OCI-LY7 (cell line): ENCODE data around the gene MYO9B. TPM values are rescaled to one million over a fixed set of nuclear protein-coding genes. Genes with fewer than 3 reads are reported as not detected.

Experiments used
- BruUV-seq: library from RNA; stranded (reverse); fragments of 400-500 nt; replicated peaks from 2 replicates; lab custom pipeline; 2021; lab: Mats Ljungman, UMichigan
- CTCF ChIA-PET: fragments of 300-600 bp; sonication (Branson Sonifier 250); formaldehyde crosslinking; loops from one replicate; lab custom pipeline; 2022; ENCODE audit warnings: antibody characterized with exemption; ENCODE audit not compliant: unreplicated experiment; lab: Charles Lee
- POLR2A ChIA-PET: fragments of 300-600 bp; sonication (Branson Sonifier 250); formaldehyde crosslinking; loops from one replicate; lab custom pipeline; 2022; ENCODE audit warnings: antibody characterized with exemption; lab: Charles Lee
- DNase-seq: peaks from one replicate; pipeline ENCODE4 v3.0.0-alpha.2; 2015; ENCODE audit warnings: low spot score
- H2AFZ ChIP-seq: fragments of 200-600 bp; sonication (generic), shearing (Covaris generic); 2 replicates; pipeline ENCODE4 v1.6.1; 2014; ENCODE audit warnings: mild to moderate bottlenecking, antibody characterized with exemption, low read length, moderate library complexity
- H3K27ac ChIP-seq: fragments of 200-600 bp; sonication (generic); 2 replicates; pipeline ENCODE4 v1.5.1; 2014; ENCODE audit warnings: mixed run types, low read depth, mild to moderate bottlenecking, moderate library complexity, low read length, inconsistent platforms; ENCODE audit not compliant: poor library complexity, severe bottlenecking
- H3K36me3 ChIP-seq: fragments of 200-600 bp; sonication (generic); 2 replicates; pipeline ENCODE4 v1.6.1; 2014; ENCODE audit warnings: mild to moderate bottlenecking, antibody characterized with exemption, low read length, moderate library complexity, mixed read lengths; ENCODE audit not compliant: insufficient read depth
- H3K4me1 ChIP-seq: fragments of 200-600 bp; sonication (generic); 2 replicates; pipeline ENCODE4 v1.5.1; 2014; ENCODE audit warnings: mild to moderate bottlenecking, low read length; ENCODE audit not compliant: insufficient read depth, poor library complexity, severe bottlenecking
- H3K4me2 ChIP-seq: fragments of 200-600 bp; sonication (generic); 2 replicates; pipeline ENCODE4 v1.6.1; 2014; ENCODE audit warnings: mild to moderate bottlenecking, low read length
- H3K4me3 ChIP-seq: fragments of 200-600 bp; sonication (generic); 2 replicates; pipeline ENCODE4 v1.5.1; 2014; ENCODE audit warnings: mild to moderate bottlenecking, low read depth, low read length; ENCODE audit not compliant: poor library complexity, severe bottlenecking
- H3K79me2 ChIP-seq: fragments of 200-600 bp; sonication (generic); 2 replicates; pipeline ENCODE4 v1.6.1; 2016; ENCODE audit warnings: low read depth, mild to moderate bottlenecking, low read length, moderate library complexity, mixed read lengths; ENCODE audit not compliant: insufficient read depth
- H3K9me2 ChIP-seq: fragments of 200-600 bp; sonication (generic); 2 replicates; pipeline ENCODE4 v1.6.1; 2016; ENCODE audit warnings: mild to moderate bottlenecking, low read length, mixed read lengths; ENCODE audit not compliant: insufficient read depth
- H3K9me3 ChIP-seq: fragments of 200-600 bp; sonication (generic); 2 replicates; pipeline ENCODE4 v1.6.1; 2014; ENCODE audit warnings: mild to moderate bottlenecking, mixed run types, low read length, mixed read lengths
- H4K20me1 ChIP-seq: fragments of 200-600 bp; sonication (generic); 2 replicates; pipeline ENCODE4 v1.6.1; 2014; ENCODE audit warnings: mild to moderate bottlenecking, antibody characterized with exemption, low read length, moderate library complexity, mixed read lengths; ENCODE audit not compliant: insufficient read depth
- EZH2phosphoT487 ChIP-seq: fragments of 200-600 bp; sonication (generic); IDR thresholded peaks from 2 replicates; pipeline ENCODE4 v1.6.1; 2018; ENCODE audit warnings: low read depth, borderline replicate concordance, mild to moderate bottlenecking, mixed run types, antibody characterized with exemption, low read length, moderate library complexity, mixed read lengths
- intact Hi-C: fragments of 100-400 bp; cut with micrococcal nuclease; formaldehyde crosslinking; loops from one replicate; pipeline ENCODE4 v1.10.0; 2022; ENCODE audit not compliant: unreplicated experiment
- total RNA-seq, 2 experiments: library from RNA; depleted of rRNA in 1 of 2; stranded (reverse); fragments of >200 nt in 1 of 2; shearing (Covaris generic) in 1 of 2; gene quantifications; 2 replicates each; pipeline ENCODE4 v1.2.3, GENCODE V29; 2014 to 2022
- TF ChIP-seq, protein P1 (sequence below): fragments of 200-600 bp; sonication (generic); conservative IDR thresholded peaks from 2 replicates; pipeline ENCODE4 v1.5.1; 2014; ENCODE audit warnings: mild to moderate bottlenecking, antibody characterized with exemption, low read length, moderate library complexity, mixed read lengths

Gene MYO9B
- total RNA-seq, 2 experiments from 2014 or later = 74.7 to 150 TPM

DNA sequence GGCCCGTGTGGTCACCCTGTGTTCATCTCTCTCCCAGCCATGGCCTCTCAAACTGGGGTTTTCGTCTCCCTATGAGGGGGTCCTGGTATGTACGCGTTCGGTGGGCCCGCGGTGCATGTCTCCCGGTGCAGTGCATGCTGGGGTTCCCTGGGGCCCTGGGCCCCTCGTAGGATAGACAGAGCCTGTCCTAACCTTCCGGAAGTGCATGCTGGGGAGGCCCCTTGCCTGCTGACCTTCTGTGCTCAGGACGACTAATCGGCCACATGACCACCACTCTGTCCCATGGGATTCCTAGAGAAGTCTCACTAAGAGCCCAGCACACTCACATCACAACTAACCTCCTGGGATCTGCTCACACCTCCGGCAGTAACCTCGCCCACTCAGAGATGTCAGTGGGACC is 134.7 kb downstream of the MYO9B start:
- no TSS peak for BruUV-seq
- H3K9me2 ChIP-seq = no peaks in the 10 kb centered on the region
- no peaks in the 10 kb centered on the region for H4K20me1 ChIP-seq
- H3K4me1 ChIP-seq = peaks cover 36% of the 10 kb centered on the region
- H3K36me3 ChIP-seq = peaks cover 62% of the 10 kb centered on the region
- TF ChIP-seq, protein P1, sequence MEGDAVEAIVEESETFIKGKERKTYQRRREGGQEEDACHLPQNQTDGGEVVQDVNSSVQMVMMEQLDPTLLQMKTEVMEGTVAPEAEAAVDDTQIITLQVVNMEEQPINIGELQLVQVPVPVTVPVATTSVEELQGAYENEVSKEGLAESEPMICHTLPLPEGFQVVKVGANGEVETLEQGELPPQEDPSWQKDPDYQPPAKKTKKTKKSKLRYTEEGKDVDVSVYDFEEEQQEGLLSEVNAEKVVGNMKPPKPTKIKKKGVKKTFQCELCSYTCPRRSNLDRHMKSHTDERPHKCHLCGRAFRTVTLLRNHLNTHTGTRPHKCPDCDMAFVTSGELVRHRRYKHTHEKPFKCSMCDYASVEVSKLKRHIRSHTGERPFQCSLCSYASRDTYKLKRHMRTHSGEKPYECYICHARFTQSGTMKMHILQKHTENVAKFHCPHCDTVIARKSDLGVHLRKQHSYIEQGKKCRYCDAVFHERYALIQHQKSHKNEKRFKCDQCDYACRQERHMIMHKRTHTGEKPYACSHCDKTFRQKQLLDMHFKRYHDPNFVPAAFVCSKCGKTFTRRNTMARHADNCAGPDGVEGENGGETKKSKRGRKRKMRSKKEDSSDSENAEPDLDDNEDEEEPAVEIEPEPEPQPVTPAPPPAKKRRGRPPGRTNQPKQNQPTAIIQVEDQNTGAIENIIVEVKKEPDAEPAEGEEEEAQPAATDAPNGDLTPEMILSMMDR = no peak
- no peak for TF ChIP-seq EZH2phosphoT487
- CTCF ChIA-PET = no interaction called here
- intact Hi-C loops = no loop called here
- H3K9me3 ChIP-seq = no peaks in the 10 kb centered on the region
- POLR2A ChIA-PET = no interaction called here
- no peak overlapping the region for H3K4me2 ChIP-seq
- H3K4me3 ChIP-seq = no peak overlapping the region
- no peaks in the 10 kb centered on the region for H3K79me2 ChIP-seq
- DNase-seq = no peak
- H3K27ac ChIP-seq = no peak overlapping the region
- no peak overlapping the region for H2AFZ ChIP-seq

DNA sequence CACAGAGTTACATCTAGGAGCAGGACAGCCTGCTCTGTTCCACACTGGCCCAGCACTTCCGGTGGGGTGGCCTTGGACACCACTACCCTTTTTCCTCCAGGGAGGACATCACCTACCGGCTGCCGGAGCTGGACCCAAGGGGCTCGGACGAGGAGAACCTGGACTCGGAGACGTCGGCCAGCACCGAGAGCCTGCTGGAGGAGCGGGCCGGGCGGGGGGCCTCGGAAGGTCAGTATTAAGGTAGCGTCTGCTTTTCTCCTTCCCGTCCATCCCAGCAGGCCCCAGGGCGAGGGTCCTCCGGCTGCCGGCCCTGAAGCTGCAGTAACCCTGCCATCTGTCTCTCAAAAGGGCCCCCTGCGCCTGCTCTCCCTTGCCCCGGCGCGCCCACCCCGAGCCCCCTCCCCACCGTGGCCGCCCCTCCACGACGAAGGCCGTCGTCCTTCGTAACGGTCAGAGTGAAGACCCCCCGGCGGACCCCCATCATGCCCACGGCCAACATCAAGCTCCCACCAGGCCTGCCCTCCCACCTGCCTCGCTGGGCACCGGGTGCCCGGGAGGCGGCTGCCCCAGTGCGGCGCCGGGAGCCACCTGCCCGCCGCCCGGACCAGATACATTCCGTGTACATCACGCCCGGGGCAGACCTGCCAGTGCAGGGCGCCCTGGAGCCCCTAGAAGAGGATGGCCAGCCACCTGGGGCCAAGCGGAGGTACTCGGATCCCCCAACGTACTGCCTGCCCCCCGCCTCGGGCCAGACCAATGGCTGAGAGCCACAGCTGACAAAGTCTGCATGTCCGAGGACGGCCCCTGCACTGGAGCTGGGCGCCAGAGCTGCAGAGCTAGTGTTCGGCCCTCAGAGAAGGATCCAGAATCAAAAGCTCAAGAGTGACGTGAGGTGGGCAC is 136.2 kb downstream of the MYO9B start:
- CTCF ChIA-PET = no interaction called here
- Histone ChIP-seq H3K79me2 (no peaks in the 10 kb centered on the region), H3K4me2 (no peak overlapping the region), H2AFZ (no peak overlapping the region), H3K36me3 (peaks cover 50% of the 10 kb centered on the region), H3K4me3 (no peak overlapping the region), H3K4me1 (peaks cover 44% of the 10 kb centered on the region), H3K27ac (no peak overlapping the region), H3K9me3 (no peaks in the 10 kb centered on the region), H4K20me1 (no peaks in the 10 kb centered on the region), H3K9me2 (no peaks in the 10 kb centered on the region)
- POLR2A ChIA-PET = no interaction called here
- DNase-seq = no peak
- no TSS peak for BruUV-seq
- no peak for TF ChIP-seq EZH2phosphoT487
- TF ChIP-seq, protein P1 = no peak
- intact Hi-C loops = no loop called here

DNA sequence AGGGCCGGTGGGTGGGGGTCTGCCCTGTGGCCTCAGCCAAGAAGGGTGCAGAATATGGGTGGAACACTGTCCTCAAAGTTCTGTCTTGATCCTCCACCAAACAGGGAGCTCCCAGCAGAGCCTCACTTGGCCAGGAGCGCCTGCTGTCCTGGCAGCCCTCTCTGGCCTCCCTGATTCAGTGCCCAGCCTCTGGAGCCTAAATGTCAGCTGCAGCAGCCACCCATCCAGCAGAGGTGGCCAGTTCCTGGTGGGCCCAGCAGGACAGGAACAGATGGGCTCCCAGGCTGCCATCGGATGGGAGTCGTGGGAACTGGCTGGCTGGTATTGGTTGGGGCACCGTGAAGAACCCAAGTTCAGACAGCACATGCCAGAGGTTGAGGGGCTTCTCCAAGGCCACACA is 137.8 kb downstream of the MYO9B start:
- peaks cover 55% of the 10 kb centered on the region for H3K36me3 ChIP-seq
- H3K9me3 ChIP-seq = no peaks in the 10 kb centered on the region
- peaks cover 44% of the 10 kb centered on the region for H3K4me1 ChIP-seq
- no peaks in the 10 kb centered on the region for H3K9me2 ChIP-seq
- no peak overlapping the region for H3K27ac ChIP-seq
- ChIA-PET POLR2A (no interaction called here), CTCF (no interaction called here)
- intact Hi-C loops = no loop called here
- no peaks in the 10 kb centered on the region for H3K79me2 ChIP-seq
- H4K20me1 ChIP-seq = no peaks in the 10 kb centered on the region
- DNase-seq = no peak
- TF ChIP-seq, protein P1 = no peak
- TF ChIP-seq EZH2phosphoT487 = no peak
- no TSS peak for BruUV-seq
- no peak overlapping the region for H2AFZ ChIP-seq
- H3K4me2 ChIP-seq = no peak overlapping the region
- H3K4me3 ChIP-seq = no peak overlapping the region
